HepG2 (cell line): ENCODE measurements around the gene CCDC59.

Experiments
- IKZF4 ChIP-seq: sonication (generic); formaldehyde crosslinking; IDR thresholded peaks from 2 replicates; pipeline ENCODE4 v1.5.1; 2020; ENCODE audit warnings: borderline replicate concordance, mild to moderate bottlenecking, low read depth, missing genetic modification reagents; ENCODE audit errors: not compliant biosample characterization
- KAT8 ChIP-seq: IDR thresholded peaks from 2 replicates; pipeline ENCODE4 v1.6.1; 2016; ENCODE audit warnings: missing genetic modification reagents, missing compliant biosample characterization
- NFYC ChIP-seq: IDR thresholded peaks from 2 replicates; pipeline ENCODE4 v1.6.1; 2016; ENCODE audit warnings: missing genetic modification reagents, missing compliant biosample characterization
- NPAS2 ChIP-seq: sonication (generic); formaldehyde crosslinking; IDR thresholded peaks from 2 replicates; pipeline ENCODE4 v1.8.0; 2022; ENCODE audit warnings: mild to moderate bottlenecking, missing genetic modification reagents, borderline replicate concordance
- THRA ChIP-seq: sonication (generic); formaldehyde crosslinking; IDR thresholded peaks from 2 replicates; pipeline ENCODE4 v1.4.0; 2020; ENCODE audit warnings: missing genetic modification reagents, borderline replicate concordance
- USF2 ChIP-seq, 2 experiments: sonication (generic) in 1 of 2; formaldehyde crosslinking in 1 of 2; IDR thresholded peaks; 2 replicates each; pipeline versions ENCODE4 v1.5.1 to v1.6.1; 2011 to 2020; ENCODE audit warnings: borderline replicate concordance in 1 of 2, low read depth in 1 of 2, low read length in 1 of 2, mild to moderate bottlenecking in 1 of 2, missing genetic modification reagents in 1 of 2, moderate library complexity in 1 of 2
- YY1 ChIP-seq: IDR thresholded peaks from 2 replicates; pipeline ENCODE4 v1.6.1; 2011; ENCODE audit warnings: low read length, low read depth, moderate library complexity, mild to moderate bottlenecking; ENCODE audit not compliant: insufficient read depth, insufficient replicate concordance
- ZBTB8A ChIP-seq: sonication (generic); formaldehyde crosslinking; IDR thresholded peaks from 2 replicates; pipeline ENCODE4 v1.4.0; 2020; ENCODE audit warnings: mild to moderate bottlenecking, low read depth, missing genetic modification reagents, borderline replicate concordance
- ZMAT3 ChIP-seq: sonication (generic); formaldehyde crosslinking; conservative IDR thresholded peaks from 2 replicates; pipeline ENCODE4 v1.7.0; 2021; ENCODE audit warnings: missing genetic modification reagents
- ZNF431 ChIP-seq: sonication (generic); formaldehyde crosslinking; IDR thresholded peaks from 2 replicates; pipeline ENCODE4 v1.9.0; 2022; ENCODE audit warnings: missing genetic modification reagents, low read depth, mild to moderate bottlenecking, borderline replicate concordance
- ZNF674 ChIP-seq: sonication (generic); formaldehyde crosslinking; IDR thresholded peaks from 2 replicates; pipeline ENCODE4 v1.5.0; 2020; ENCODE audit warnings: low read depth, mild to moderate bottlenecking, missing genetic modification reagents
- ZSCAN29 ChIP-seq: sonication (generic); formaldehyde crosslinking; conservative IDR thresholded peaks from 2 replicates; pipeline ENCODE4 v1.4.0; 2020; ENCODE audit warnings: mild to moderate bottlenecking, missing genetic modification reagents
- ZSCAN5A ChIP-seq: sonication (generic); formaldehyde crosslinking; IDR thresholded peaks from 2 replicates; pipeline ENCODE4 v1.8.0; 2022; ENCODE audit warnings: mild to moderate bottlenecking, missing genetic modification reagents, borderline replicate concordance

- TF ChIP-seq USF2 (IDR thresholded peaks at IDR 0.05; ENCODE audit: low read depth, low read length) (no peak), USF2 (CRISPR knock-in tag; IDR thresholded peaks at IDR 0.05; ENCODE audit: borderline replicate concordance) (no peak), ZMAT3 (CRISPR knock-in tag) (no peak), NPAS2 (CRISPR knock-in tag) (no peak), KAT8 (CRISPR knock-in tag) (no peak), ZNF674 (CRISPR knock-in tag) (no peak), ZBTB8A (CRISPR knock-in tag) (no peak), ZSCAN29 (CRISPR knock-in tag) (no peak), NFYC (CRISPR knock-in tag) (no peak), THRA (CRISPR knock-in tag) (no peak), ZNF431 (CRISPR knock-in tag) (no peak), ZSCAN5A (CRISPR knock-in tag) (no peak), IKZF4 (no peak), YY1 (no peak)
Observed at GRCh38 chr12:82363990-82364389, 5.8 kb upstream of the CCDC59 start.
